OCI-LY1 (cell line): Measurements from ENCODE around the gene GALNT13.

Experiments
- H2AFZ ChIP-seq: fragments of 200-600 bp; sonication (generic), shearing (Covaris generic); 2 replicates; pipeline ENCODE4 v1.6.0; 2014; ENCODE audit warnings: antibody characterized with exemption, mild to moderate bottlenecking, low read length
- H3F3A ChIP-seq: fragments of 200-600 bp; sonication (generic), shearing (Covaris generic); 2 replicates; pipeline ENCODE4 v1.6.0; 2014; ENCODE audit warnings: mild to moderate bottlenecking, antibody characterized with exemption, low read length, moderate library complexity; ENCODE audit not compliant: insufficient read depth
- H3K27ac ChIP-seq: fragments of 200-600 bp; sonication (generic); 2 replicates; pipeline ENCODE4 v1.5.1; 2014; ENCODE audit warnings: low read length, mixed run types, mild to moderate bottlenecking, low read depth; ENCODE audit not compliant: poor library complexity, severe bottlenecking
- H3K27me3 ChIP-seq: fragments of 200-600 bp; sonication (generic); 2 replicates; pipeline ENCODE4 v1.6.0; 2014; ENCODE audit warnings: antibody characterized with exemption, mild to moderate bottlenecking, low read length, moderate library complexity; ENCODE audit not compliant: insufficient read depth
- H3K36me3 ChIP-seq: fragments of 200-600 bp; sonication (generic); 2 replicates; pipeline ENCODE4 v1.6.1; 2014; ENCODE audit warnings: mild to moderate bottlenecking, antibody characterized with exemption, low read length, moderate library complexity, mixed read lengths; ENCODE audit not compliant: insufficient read depth
- H3K4me1 ChIP-seq: fragments of 200-600 bp; sonication (generic); 2 replicates; pipeline ENCODE4 v1.5.1; 2014; ENCODE audit warnings: mild to moderate bottlenecking, low read length, moderate library complexity; ENCODE audit not compliant: insufficient read depth, severe bottlenecking
- H3K4me2 ChIP-seq: fragments of 200-600 bp; sonication (generic), shearing (Covaris generic); 2 replicates; pipeline ENCODE4 v1.6.1; 2014; ENCODE audit warnings: low read length
- H3K4me3 ChIP-seq: fragments of 200-600 bp; sonication (generic); 2 replicates; pipeline ENCODE4 v1.5.1; 2014; ENCODE audit warnings: low read length, low read depth, mild to moderate bottlenecking, mixed read lengths; ENCODE audit not compliant: poor library complexity, severe bottlenecking
- H3K79me2 ChIP-seq: fragments of 200-600 bp; shearing (Covaris generic); 2 replicates; pipeline ENCODE4 v1.6.1; 2016; ENCODE audit warnings: mixed run types, low read length, mixed read lengths; ENCODE audit not compliant: insufficient read depth
- H3K9ac ChIP-seq: fragments of 200-600 bp; sonication (generic), shearing (Covaris generic); 2 replicates; pipeline ENCODE4 v1.6.1; 2014; ENCODE audit warnings: mild to moderate bottlenecking, low read length, mixed read lengths
- H3K9me2 ChIP-seq: fragments of 200-600 bp; sonication (generic), shearing (Covaris generic); 2 replicates; pipeline ENCODE4 v1.6.1; 2014; ENCODE audit warnings: low read depth, mild to moderate bottlenecking, low read length, mixed read lengths
- H3K9me3 ChIP-seq: fragments of 200-600 bp; shearing (Covaris generic); 2 replicates; pipeline ENCODE4 v1.6.1; 2014; ENCODE audit warnings: low read length, mixed read lengths
- H4K20me1 ChIP-seq: fragments of 200-600 bp; sonication (generic), shearing (Covaris generic); 2 replicates; pipeline ENCODE4 v1.6.0; 2016; ENCODE audit warnings: mild to moderate bottlenecking, low read length; ENCODE audit not compliant: insufficient read depth
- CTCF ChIP-seq: fragments of 200-600 bp; sonication (generic), shearing (Covaris generic); IDR thresholded peaks from 2 replicates; pipeline ENCODE4 v1.5.1; 2017; ENCODE audit warnings: mild to moderate bottlenecking, antibody characterized with exemption, low read length, moderate library complexity, mixed read lengths
- EZH2 ChIP-seq: fragments of 200-600 bp; sonication (generic), shearing (Covaris generic); IDR thresholded peaks from 2 replicates; pipeline ENCODE4 v1.8.0; 2017; ENCODE audit warnings: borderline replicate concordance, mixed run types, mild to moderate bottlenecking, antibody characterized with exemption, low read length, moderate library complexity, mixed read lengths

The GALNT13 gene

GRCh38 chr2:154256136-154256535 lies 384.4 kb downstream of the GALNT13 start:
- Histone ChIP-seq H3K4me2 (no peak overlapping the region), H3K79me2 (no peaks in the 10 kb centered on the region), H3F3A (no peaks in the 10 kb centered on the region), H3K4me1 (no peaks in the 10 kb centered on the region), H3K27me3 (no peaks in the 10 kb centered on the region), H3K9me3 (no peaks in the 10 kb centered on the region), H3K36me3 (no peaks in the 10 kb centered on the region), H3K9ac (no peak overlapping the region), H3K4me3 (no peak overlapping the region), H4K20me1 (no peaks in the 10 kb centered on the region), H2AFZ (no peak overlapping the region), H3K27ac (no peak overlapping the region), H3K9me2 (no peaks in the 10 kb centered on the region)
- TF ChIP-seq CTCF: no peak
- TF ChIP-seq EZH2: no peak

GRCh38 chr2:154259030-154259429 lies 387.3 kb downstream of the GALNT13 start:
- Histone ChIP-seq H3F3A (no peaks in the 10 kb centered on the region), H3K9ac (no peak overlapping the region), H3K27me3 (no peaks in the 10 kb centered on the region), H3K9me3 (no peaks in the 10 kb centered on the region), H3K36me3 (no peaks in the 10 kb centered on the region), H4K20me1 (no peaks in the 10 kb centered on the region), H3K9me2 (no peaks in the 10 kb centered on the region), H3K4me1 (no peaks in the 10 kb centered on the region), H3K27ac (no peak overlapping the region), H3K4me2 (no peak overlapping the region), H2AFZ (no peak overlapping the region), H3K79me2 (no peaks in the 10 kb centered on the region), H3K4me3 (no peak overlapping the region)
- TF ChIP-seq EZH2 (no peak), CTCF (no peak)

GRCh38 chr2:154261473-154262027 lies 389.8 kb downstream of the GALNT13 start:
- Histone ChIP-seq H3K79me2 (no peaks in the 10 kb centered on the region), H3K9me3 (no peaks in the 10 kb centered on the region), H3K4me3 (no peak overlapping the region), H3K36me3 (no peaks in the 10 kb centered on the region), H3K9ac (no peak overlapping the region), H2AFZ (no peak overlapping the region), H3K9me2 (no peaks in the 10 kb centered on the region), H3K27me3 (no peaks in the 10 kb centered on the region), H3K4me1 (no peaks in the 10 kb centered on the region), H3K27ac (no peak overlapping the region), H4K20me1 (no peaks in the 10 kb centered on the region), H3F3A (no peaks in the 10 kb centered on the region), H3K4me2 (no peak overlapping the region)
- TF ChIP-seq EZH2: no peak
- TF ChIP-seq CTCF: no peak
